ENCODE data around the gene ZNF579. TPM values are rescaled to one million over a fixed set of nuclear protein-coding genes. Genes with fewer than 3 reads are reported as not detected.
A peak's percentile ranks its signal among the peaks of the same experiment; 100 is the strongest.

ZNF579 gene
- total RNA-seq, 1 experiment from 2014 or later = 7.9 TPM

- DNase-seq (ENCODE audit: low spot score) = no peak
Measured at GRCh38 chr19:55567708-55568328, 12.8 kb downstream of the ZNF579 start.

GRCh38 chr19:55566823-55567222, 13.8 kb downstream of the ZNF579 start:
- no peak for DNase-seq (ENCODE audit: low spot score)

GRCh38 chr19:55563261-55563690, 17.4 kb downstream of the ZNF579 start:
- DNase-seq (ENCODE audit: low spot score) = peak; percentile 56

GRCh38 chr19:55559684-55560083, 21.0 kb downstream of the ZNF579 start:
- no peak for DNase-seq (ENCODE audit: low spot score)

- DNase-seq (ENCODE audit: low spot score) = no peak
Measured at GRCh38 chr19:55554741-55555152, 25.9 kb downstream of the ZNF579 start.

GRCh38 chr19:55554302-55554701, 26.3 kb downstream of the ZNF579 start:
- no peak for DNase-seq (ENCODE audit: low spot score)

GRCh38 chr19:55553217-55554182, 27.1 kb downstream of the ZNF579 start:
- DNase-seq (ENCODE audit: low spot score) = no peak

GRCh38 chr19:55552620-55553019, 28.0 kb downstream of the ZNF579 start:
- peak; percentile 65 for DNase-seq (ENCODE audit: low spot score)

- no peak for DNase-seq (ENCODE audit: low spot score)
Measured at GRCh38 chr19:55552206-55552605, 28.4 kb downstream of the ZNF579 start.

GRCh38 chr19:55550321-55550650, 30.4 kb downstream of the ZNF579 start:
- no peak for DNase-seq (ENCODE audit: low spot score)

GRCh38 chr19:55549500-55550320, 30.9 kb downstream of the ZNF579 start:
- DNase-seq (ENCODE audit: low spot score) = peak; percentile 86

- peak; percentile 81 for DNase-seq (ENCODE audit: low spot score)
Measured at GRCh38 chr19:55546822-55547614, 33.6 kb downstream of the ZNF579 start.

GRCh38 chr19:55546011-55546410, 34.6 kb downstream of the ZNF579 start:
- DNase-seq (ENCODE audit: low spot score) = no peak

GRCh38 chr19:55545443-55545842, 35.2 kb downstream of the ZNF579 start, which contains the start of gene SBK3:
Gene SBK3, minus strand, starts transcription at chr19:55545543. Its CDS starts 0 bp downstream, at chr19:55545543.
- no peak for DNase-seq (ENCODE audit: low spot score)

GRCh38 chr19:55544776-55545439, 35.7 kb downstream of the ZNF579 start:
- DNase-seq (ENCODE audit: low spot score) = peak; percentile 60

GRCh38 chr19:55544014-55544413, 36.6 kb downstream of the ZNF579 start:
- DNase-seq (ENCODE audit: low spot score) = no peak

- no peak for DNase-seq (ENCODE audit: low spot score)
Measured at GRCh38 chr19:55543567-55543966, 37.1 kb downstream of the ZNF579 start.

- no peak for DNase-seq (ENCODE audit: low spot score)
Measured at GRCh38 chr19:55542292-55542855, 38.3 kb downstream of the ZNF579 start.

GRCh38 chr19:55541091-55541490, 39.6 kb downstream of the ZNF579 start:
- no peak for DNase-seq (ENCODE audit: low spot score)

GRCh38 chr19:55540619-55541018, 40.0 kb downstream of the ZNF579 start:
- no peak for DNase-seq (ENCODE audit: low spot score)
